IMR-90 (cell line): Measurements from ENCODE around the gene DNAJC19. TPM values are rescaled to one million over a fixed set of nuclear protein-coding genes. Genes with fewer than 3 reads are reported as not detected.

Experiments used
- ATAC-seq: fragments of 200-7000 bp; cut with Tn5 transposase; 2 replicates; pipeline ENCODE4 v1.9.1; 2020; ENCODE audit warnings: low read depth, mild to moderate bottlenecking, moderate library complexity
- BruUV-seq: library from RNA; stranded (reverse); fragments of 400-500 nt; replicated peaks from 2 replicates; lab custom pipeline; 2021; lab: Mats Ljungman, UMichigan
- CTCF ChIA-PET: fragments of 300-600 bp; formaldehyde crosslinking; extraction: SDS; loops from one replicate; lab custom pipeline; 2021; ENCODE audit warnings: antibody characterized with exemption; lab: Yijun Ruan, JAX
- POLR2A ChIA-PET: fragments of 300-600 bp; sonication (Branson Sonifier 250); formaldehyde crosslinking; loops from one replicate; lab custom pipeline; 2022; ENCODE audit warnings: antibody characterized with exemption; ENCODE audit not compliant: unreplicated experiment; lab: Charles Lee
- DNase-seq: peaks from one replicate; pipeline ENCODE4 v3.0.0; 2013
- H2AFZ ChIP-seq: replicated peaks from 2 replicates; pipeline ENCODE3; 2013; ENCODE audit warnings: low read length, mild to moderate bottlenecking; ENCODE audit not compliant: poor library complexity
- H2AK5ac ChIP-seq: 2 replicates; pipeline ENCODE4 v1.6.1; 2013; ENCODE audit warnings: low read depth, low read length, inconsistent platforms
- H2AK9ac ChIP-seq: replicated peaks from 2 replicates; pipeline ENCODE3; 2013; ENCODE audit warnings: mild to moderate bottlenecking, low read depth, low read length, moderate library complexity; ENCODE audit not compliant: poor library complexity
- H2BK120ac ChIP-seq: 2 replicates; pipeline ENCODE4 v1.6.1; 2013; ENCODE audit warnings: low read depth, low read length, inconsistent platforms
- H2BK15ac ChIP-seq: 3 replicates; pipeline ENCODE4 v1.6.1; 2013; ENCODE audit warnings: low read depth, low read length, inconsistent platforms
- H2BK20ac ChIP-seq: 2 replicates; pipeline ENCODE4 v1.6.1; 2013; ENCODE audit warnings: low read depth, mild to moderate bottlenecking, inconsistent platforms, low read length, moderate library complexity
- H2BK5ac ChIP-seq: 2 replicates; pipeline ENCODE4 v1.6.1; 2013; ENCODE audit warnings: mild to moderate bottlenecking, low read depth, low read length, inconsistent platforms; ENCODE audit not compliant: poor library complexity, severe bottlenecking
- H3K14ac ChIP-seq: replicated peaks from 2 replicates; pipeline ENCODE4 v1.6.1; 2013; ENCODE audit warnings: low read depth, low read length, inconsistent platforms
- H3K18ac ChIP-seq: 2 replicates; pipeline ENCODE4 v1.6.1; 2013; ENCODE audit warnings: low read depth, low read length, control low read depth
- H3K23ac ChIP-seq: 2 replicates; pipeline ENCODE4 v1.6.1; 2013; ENCODE audit warnings: low read depth, low read length, inconsistent platforms
- H3K27ac ChIP-seq: 2 replicates; pipeline ENCODE4 v1.5.1; 2013; ENCODE audit warnings: mild to moderate bottlenecking, control low read depth, low read length; ENCODE audit not compliant: insufficient read depth
- H3K27me3 ChIP-seq: 2 replicates; pipeline ENCODE4 v1.6.1; 2013; ENCODE audit warnings: low read length; ENCODE audit not compliant: control insufficient read depth, insufficient read depth
- H3K36me3 ChIP-seq: 2 replicates; pipeline ENCODE4 v1.6.1; 2013; ENCODE audit warnings: low read length, mixed read lengths; ENCODE audit not compliant: control insufficient read depth, insufficient read depth
- H3K4ac ChIP-seq: 2 replicates; pipeline ENCODE4 v1.6.1; 2013; ENCODE audit warnings: low read depth, low read length, inconsistent platforms
- H3K4me1 ChIP-seq: 2 replicates; pipeline ENCODE4 v1.6.1; 2013; ENCODE audit warnings: low read length, mixed read lengths; ENCODE audit not compliant: control insufficient read depth, insufficient read depth
- H3K4me2 ChIP-seq: 2 replicates; pipeline ENCODE4 v1.6.1; 2013; ENCODE audit warnings: low read depth, mild to moderate bottlenecking, control low read depth, low read length, moderate library complexity
- H3K4me3 ChIP-seq: 2 replicates; pipeline ENCODE4 v1.5.1; 2013; ENCODE audit warnings: low read depth, mild to moderate bottlenecking, control low read depth, low read length, moderate library complexity; ENCODE audit not compliant: insufficient read depth
- H3K56ac ChIP-seq: 2 replicates; pipeline ENCODE4 v1.6.1; 2013; ENCODE audit warnings: low read length, inconsistent platforms; ENCODE audit not compliant: insufficient read depth; ENCODE audit errors: extremely low read depth
- H3K79me1 ChIP-seq, 2 experiments: 2 replicates each; pipeline ENCODE4 v1.6.1; 2013; ENCODE audit warnings: low read length in 2 of 2, inconsistent platforms in 1 of 2, low read depth in 1 of 2
- H3K9ac ChIP-seq: 2 replicates; pipeline ENCODE4 v1.6.1; 2013; ENCODE audit warnings: low read depth, low read length, control low read depth
- H3K9me1 ChIP-seq: 2 replicates; pipeline ENCODE4 v1.6.1; 2013; ENCODE audit warnings: low read length, inconsistent platforms; ENCODE audit not compliant: insufficient read depth
- H3K9me3 ChIP-seq: 2 replicates; pipeline ENCODE4 v1.6.1; 2013; ENCODE audit warnings: low read length; ENCODE audit not compliant: control insufficient read depth, insufficient read depth
- H4K20me1 ChIP-seq: 2 replicates; pipeline ENCODE4 v1.6.1; 2013; ENCODE audit warnings: low read length, inconsistent platforms; ENCODE audit not compliant: insufficient read depth
- H4K5ac ChIP-seq: 2 replicates; pipeline ENCODE4 v1.6.1; 2013; ENCODE audit warnings: mild to moderate bottlenecking, low read depth, low read length, control low read depth
- H4K8ac ChIP-seq, 2 experiments: 2 replicates each; pipeline ENCODE4 v1.6.1; 2013; ENCODE audit warnings: low read depth in 2 of 2, low read length in 2 of 2, control low read depth in 1 of 2, inconsistent platforms in 1 of 2
- H4K91ac ChIP-seq: 2 replicates; pipeline ENCODE4 v1.6.1; 2013; ENCODE audit warnings: low read depth, low read length, inconsistent platforms; ENCODE audit not compliant: insufficient read depth
- BHLHE40 ChIP-seq: fragments of 150-350 bp; IDR thresholded peaks from 2 replicates; pipeline ENCODE4 v1.6.1; 2016; ENCODE audit warnings: mild to moderate bottlenecking, low read depth, low read length
- CEBPB ChIP-seq: IDR thresholded peaks from 2 replicates; pipeline ENCODE4 v1.6.1; 2012; ENCODE audit warnings: low read depth, low read length, improper control_type of control experiment
- CHD1 ChIP-seq: IDR thresholded peaks from 2 replicates; pipeline ENCODE4 v1.6.1; 2012; ENCODE audit warnings: low read depth, low read length, improper control_type of control experiment
- FOS ChIP-seq: fragments of 150-350 bp; IDR thresholded peaks from 2 replicates; pipeline ENCODE4 v1.6.1; 2016; ENCODE audit warnings: low read depth, low read length
- MAFK ChIP-seq: IDR thresholded peaks from 2 replicates; pipeline ENCODE4 v1.6.1; 2012; ENCODE audit warnings: low read depth, low read length, improper control_type of control experiment
- MAZ ChIP-seq: IDR thresholded peaks from 2 replicates; pipeline ENCODE4 v1.6.1; 2012; ENCODE audit warnings: low read depth, mild to moderate bottlenecking, low read length, improper control_type of control experiment, moderate library complexity, borderline replicate concordance
- MXI1 ChIP-seq: IDR thresholded peaks from 2 replicates; pipeline ENCODE4 v1.6.1; 2012; ENCODE audit warnings: low read depth, mild to moderate bottlenecking, low read length, moderate library complexity, borderline replicate concordance
- NFE2L2 ChIP-seq: fragments of 150-350 bp; IDR thresholded peaks from 2 replicates; pipeline ENCODE4 v1.6.1; 2016; ENCODE audit warnings: low read depth, mild to moderate bottlenecking, low read length
- POLR2A ChIP-seq: IDR thresholded peaks from 2 replicates; pipeline ENCODE4 v1.6.1; 2012; ENCODE audit warnings: mild to moderate bottlenecking, low read depth, low read length
- RAD21 ChIP-seq: IDR thresholded peaks from 2 replicates; pipeline ENCODE4 v1.6.1; 2012; ENCODE audit warnings: low read length, improper control_type of control experiment
- RCOR1 ChIP-seq: IDR thresholded peaks from 2 replicates; pipeline ENCODE4 v1.6.1; 2012; ENCODE audit warnings: mild to moderate bottlenecking, low read length, improper control_type of control experiment; ENCODE audit not compliant: insufficient replicate concordance
- RFX5 ChIP-seq: IDR thresholded peaks from 2 replicates; pipeline ENCODE4 v1.8.0; 2012; ENCODE audit warnings: low read depth, mild to moderate bottlenecking, low read length, moderate library complexity
- SMC3 ChIP-seq: fragments of 150-350 bp; IDR thresholded peaks from 2 replicates; pipeline ENCODE4 v1.6.1; 2016; ENCODE audit warnings: low read depth, mild to moderate bottlenecking, antibody characterized with exemption, low read length, moderate library complexity
- WGBS, 2 experiments: methylation state at CpG; one replicate each; pipeline versions ENCODE4 v1.1.5 to v1.1.7; 2013; ENCODE audit warnings: missing lambda C conversion rate in 2 of 2; ENCODE audit not compliant: insufficient read length in 1 of 2; ENCODE audit errors: extremely low coverage in 2 of 2; 5-methylcytosine and 5-hydroxymethylcytosine counted together
- dilution Hi-C: fragments of 300-500 bp; cut with HindIII; formaldehyde crosslinking; loops from one replicate; pipeline ENCODE4 v1.14.3; 2018; ENCODE audit warnings: low sequenced_read_pairs; ENCODE audit not compliant: unreplicated experiment
- in situ Hi-C: fragments of 300-500 bp; cut with MboI; formaldehyde crosslinking; loops from 3 replicates; pipeline ENCODE4 v1.14.3; 2019; ENCODE audit warnings: low sequenced_read_pairs, inconsistent platforms, mixed read lengths
- intact Hi-C: fragments of 100-400 bp; cut with micrococcal nuclease; formaldehyde crosslinking; loops from 2 replicates; pipeline ENCODE4 v1.10.0; 2022
- polyA plus RNA-seq, 3 experiments: library from polyadenylated mRNA; depleted of rRNA; stranded (reverse); fragments of >200 nt; gene quantifications; 2 replicates each; pipeline ENCODE4 v1.2.3, GENCODE V29; 2012; ENCODE audit warnings: low replicate concordance in 1 of 3
- total RNA-seq: library from RNA; depleted of rRNA; stranded (reverse); fragments of >200 nt; gene quantifications from 2 replicates; pipeline ENCODE4 v1.2.3, GENCODE V29; 2012
- TF ChIP-seq, protein P1 (sequence below): fragments of 150-350 bp; IDR thresholded peaks from 2 replicates; pipeline ENCODE4 v1.6.1; 2016; ENCODE audit warnings: low read depth, mild to moderate bottlenecking, low read length, moderate library complexity, borderline replicate concordance
- TF ChIP-seq, protein P2 (sequence below): fragments of 150-350 bp; IDR thresholded peaks from 2 replicates; pipeline ENCODE4 v1.6.1; 2017; ENCODE audit warnings: mild to moderate bottlenecking, antibody characterized with exemption, low read length, low read depth
- TF ChIP-seq, protein P3 (sequence below): conservative IDR thresholded peaks from 2 replicates; pipeline ENCODE4 v1.5.1; 2012; ENCODE audit warnings: mild to moderate bottlenecking, low read depth, low read length, improper control_type of control experiment

Gene DNAJC19
- total and polyA plus RNA-seq, 2 of the 4 experiments (the other 2 are of a cell fraction): 16.0 to 39.4 TPM

DNA sequence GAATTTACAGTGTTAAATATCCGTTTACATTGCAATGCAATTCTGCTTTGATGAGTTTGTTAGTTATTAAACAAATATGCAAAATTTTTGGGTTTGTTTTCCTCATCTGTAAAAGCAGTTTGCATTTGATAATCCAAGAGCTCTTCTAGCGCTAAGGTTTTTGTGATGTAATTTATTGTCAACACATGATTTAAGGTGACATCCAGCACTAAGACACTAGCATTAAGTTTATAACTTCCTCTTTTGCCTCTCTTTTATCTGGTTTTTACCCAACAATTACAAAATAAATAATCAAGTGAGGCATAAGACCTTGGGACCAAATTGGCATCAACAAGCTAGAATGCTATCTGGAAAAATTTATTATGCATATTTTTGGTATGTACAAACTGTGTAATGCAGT is 969 bp upstream of the DNAJC19 start:
- Histone ChIP-seq H3K23ac (no peak overlapping the region), H2BK20ac (no peak overlapping the region), H3K56ac (no peak overlapping the region), H2AK9ac (no peak overlapping the region), H2BK15ac (no peak overlapping the region), H3K36me3 (peaks cover 4% of the 10 kb centered on the region), H3K4me2 (peak overlapping the region; percentile 60), H3K9ac (no peak overlapping the region), H2AFZ (no peak overlapping the region), H3K9me1 (no peaks in the 10 kb centered on the region), H2BK5ac (no peak overlapping the region), H3K4ac (no peak overlapping the region), H3K4me3 (peak overlapping the region; percentile 79; the same call in 1 of the 2 replicates), H4K5ac (no peak overlapping the region), H4K8ac (peak overlapping the region in 1 of 2 experiments; percentile 46; a peak in 2 of 4 replicates), H2AK5ac (no peak overlapping the region), H3K18ac (no peak overlapping the region), H4K20me1 (no peaks in the 10 kb centered on the region), H3K79me1 (peaks cover 8 to 12% of the 10 kb centered on the region in 2 experiments), H3K27ac (no peak overlapping the region), H3K14ac (no peak overlapping the region), H3K9me3 (no peaks in the 10 kb centered on the region), H3K4me1 (no peaks in the 10 kb centered on the region), H3K27me3 (no peaks in the 10 kb centered on the region), H2BK120ac (no peak overlapping the region), H4K91ac (no peak overlapping the region)
- no peak for ATAC-seq
- dilution Hi-C loops: no loop called here
- ChIA-PET CTCF (no interaction called here), POLR2A (no interaction called here)
- no CpG with 5 or more reads among the region's 2 CpGs for WGBS, 2 experiments
- intact Hi-C loops: no loop called here
- in situ Hi-C loops: no loop called here
- DNase-seq: no peak
- no peak for TF ChIP-seq CEBPB
- no peak for TF ChIP-seq RAD21
- no peak for TF ChIP-seq CHD1
- TF ChIP-seq, protein P1, sequence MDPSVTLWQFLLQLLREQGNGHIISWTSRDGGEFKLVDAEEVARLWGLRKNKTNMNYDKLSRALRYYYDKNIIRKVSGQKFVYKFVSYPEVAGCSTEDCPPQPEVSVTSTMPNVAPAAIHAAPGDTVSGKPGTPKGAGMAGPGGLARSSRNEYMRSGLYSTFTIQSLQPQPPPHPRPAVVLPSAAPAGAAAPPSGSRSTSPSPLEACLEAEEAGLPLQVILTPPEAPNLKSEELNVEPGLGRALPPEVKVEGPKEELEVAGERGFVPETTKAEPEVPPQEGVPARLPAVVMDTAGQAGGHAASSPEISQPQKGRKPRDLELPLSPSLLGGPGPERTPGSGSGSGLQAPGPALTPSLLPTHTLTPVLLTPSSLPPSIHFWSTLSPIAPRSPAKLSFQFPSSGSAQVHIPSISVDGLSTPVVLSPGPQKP: no peak
- TF ChIP-seq MAZ: no peak
- no peak for TF ChIP-seq MAFK
- TF ChIP-seq, protein P2, sequence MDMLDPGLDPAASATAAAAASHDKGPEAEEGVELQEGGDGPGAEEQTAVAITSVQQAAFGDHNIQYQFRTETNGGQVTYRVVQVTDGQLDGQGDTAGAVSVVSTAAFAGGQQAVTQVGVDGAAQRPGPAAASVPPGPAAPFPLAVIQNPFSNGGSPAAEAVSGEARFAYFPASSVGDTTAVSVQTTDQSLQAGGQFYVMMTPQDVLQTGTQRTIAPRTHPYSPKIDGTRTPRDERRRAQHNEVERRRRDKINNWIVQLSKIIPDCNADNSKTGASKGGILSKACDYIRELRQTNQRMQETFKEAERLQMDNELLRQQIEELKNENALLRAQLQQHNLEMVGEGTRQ: no peak
- TF ChIP-seq MXI1: no peak
- TF ChIP-seq RFX5: no peak
- TF ChIP-seq FOS: no peak
- no peak for TF ChIP-seq POLR2A
- TF ChIP-seq RCOR1: no peak
- TF ChIP-seq, protein P3, sequence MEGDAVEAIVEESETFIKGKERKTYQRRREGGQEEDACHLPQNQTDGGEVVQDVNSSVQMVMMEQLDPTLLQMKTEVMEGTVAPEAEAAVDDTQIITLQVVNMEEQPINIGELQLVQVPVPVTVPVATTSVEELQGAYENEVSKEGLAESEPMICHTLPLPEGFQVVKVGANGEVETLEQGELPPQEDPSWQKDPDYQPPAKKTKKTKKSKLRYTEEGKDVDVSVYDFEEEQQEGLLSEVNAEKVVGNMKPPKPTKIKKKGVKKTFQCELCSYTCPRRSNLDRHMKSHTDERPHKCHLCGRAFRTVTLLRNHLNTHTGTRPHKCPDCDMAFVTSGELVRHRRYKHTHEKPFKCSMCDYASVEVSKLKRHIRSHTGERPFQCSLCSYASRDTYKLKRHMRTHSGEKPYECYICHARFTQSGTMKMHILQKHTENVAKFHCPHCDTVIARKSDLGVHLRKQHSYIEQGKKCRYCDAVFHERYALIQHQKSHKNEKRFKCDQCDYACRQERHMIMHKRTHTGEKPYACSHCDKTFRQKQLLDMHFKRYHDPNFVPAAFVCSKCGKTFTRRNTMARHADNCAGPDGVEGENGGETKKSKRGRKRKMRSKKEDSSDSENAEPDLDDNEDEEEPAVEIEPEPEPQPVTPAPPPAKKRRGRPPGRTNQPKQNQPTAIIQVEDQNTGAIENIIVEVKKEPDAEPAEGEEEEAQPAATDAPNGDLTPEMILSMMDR: no peak
- no peak for TF ChIP-seq NFE2L2
- no peak for TF ChIP-seq BHLHE40
- TF ChIP-seq SMC3: no peak
- BruUV-seq: no TSS peak
